Tibial nerve (tissue), 4 donors: ENCODE measurements around the gene INHBB.

Experiments used
- CTCF ChIP-seq, 5 experiments: fragments of 200-600 bp in 3 of 5; fragments of 450-650 bp in 2 of 5; sonication (generic) in 3 of 5; IDR thresholded peaks; one replicate each; pipeline ENCODE4 v1.5.1; 2016 to 2019; ENCODE audit warnings: antibody characterized with exemption in 5 of 5, mild to moderate bottlenecking in 3 of 5, moderate library complexity in 2 of 5
- EP300 ChIP-seq, 2 donors: sonication (generic); formaldehyde crosslinking; IDR thresholded peaks; one replicate each; pipeline ENCODE4 v1.6.1; 2017; ENCODE audit warnings: antibody characterized with exemption in 2 of 2, mild to moderate bottlenecking in 1 of 2
- POLR2A ChIP-seq, 2 donors: fragments of 450-650 bp; IDR thresholded peaks; one replicate each; pipeline ENCODE4 v1.6.1; 2017; ENCODE audit warnings: antibody characterized with exemption in 2 of 2, mild to moderate bottlenecking in 2 of 2, moderate library complexity in 2 of 2

GRCh38 chr2:120394764-120395163, 48.8 kb downstream of the INHBB start:
- TF ChIP-seq CTCF (IDR thresholded peaks at IDR 0.05) (no peak), POLR2A (IDR thresholded peaks at IDR 0.05) (no peak), EP300 (IDR thresholded peaks at IDR 0.05) (no peak)
